OCI-LY7 (cell line): ENCODE results near the gene PPM1J. TPM values are rescaled to one million over a fixed set of nuclear protein-coding genes. Genes with fewer than 3 reads are reported as not detected.

ENCODE experiments used
- BruUV-seq: library from RNA; stranded (reverse); fragments of 400-500 nt; replicated peaks from 2 replicates; lab custom pipeline; 2021; lab: Mats Ljungman, UMichigan
- CTCF ChIA-PET: fragments of 300-600 bp; sonication (Branson Sonifier 250); formaldehyde crosslinking; loops from one replicate; lab custom pipeline; 2022; ENCODE audit warnings: antibody characterized with exemption; ENCODE audit not compliant: unreplicated experiment; lab: Charles Lee
- POLR2A ChIA-PET: fragments of 300-600 bp; sonication (Branson Sonifier 250); formaldehyde crosslinking; loops from one replicate; lab custom pipeline; 2022; ENCODE audit warnings: antibody characterized with exemption; lab: Charles Lee
- DNase-seq: peaks from one replicate; pipeline ENCODE4 v3.0.0-alpha.2; 2015; ENCODE audit warnings: low spot score
- H2AFZ ChIP-seq: fragments of 200-600 bp; sonication (generic), shearing (Covaris generic); 2 replicates; pipeline ENCODE4 v1.6.1; 2014; ENCODE audit warnings: mild to moderate bottlenecking, antibody characterized with exemption, low read length, moderate library complexity
- H3K27ac ChIP-seq: fragments of 200-600 bp; sonication (generic); 2 replicates; pipeline ENCODE4 v1.5.1; 2014; ENCODE audit warnings: mixed run types, low read depth, mild to moderate bottlenecking, moderate library complexity, low read length, inconsistent platforms; ENCODE audit not compliant: poor library complexity, severe bottlenecking
- H3K36me3 ChIP-seq: fragments of 200-600 bp; sonication (generic); 2 replicates; pipeline ENCODE4 v1.6.1; 2014; ENCODE audit warnings: mild to moderate bottlenecking, antibody characterized with exemption, low read length, moderate library complexity, mixed read lengths; ENCODE audit not compliant: insufficient read depth
- H3K4me1 ChIP-seq: fragments of 200-600 bp; sonication (generic); 2 replicates; pipeline ENCODE4 v1.5.1; 2014; ENCODE audit warnings: mild to moderate bottlenecking, low read length; ENCODE audit not compliant: insufficient read depth, poor library complexity, severe bottlenecking
- H3K4me2 ChIP-seq: fragments of 200-600 bp; sonication (generic); 2 replicates; pipeline ENCODE4 v1.6.1; 2014; ENCODE audit warnings: mild to moderate bottlenecking, low read length
- H3K4me3 ChIP-seq: fragments of 200-600 bp; sonication (generic); 2 replicates; pipeline ENCODE4 v1.5.1; 2014; ENCODE audit warnings: mild to moderate bottlenecking, low read depth, low read length; ENCODE audit not compliant: poor library complexity, severe bottlenecking
- H3K79me2 ChIP-seq: fragments of 200-600 bp; sonication (generic); 2 replicates; pipeline ENCODE4 v1.6.1; 2016; ENCODE audit warnings: low read depth, mild to moderate bottlenecking, low read length, moderate library complexity, mixed read lengths; ENCODE audit not compliant: insufficient read depth
- H3K9me2 ChIP-seq: fragments of 200-600 bp; sonication (generic); 2 replicates; pipeline ENCODE4 v1.6.1; 2016; ENCODE audit warnings: mild to moderate bottlenecking, low read length, mixed read lengths; ENCODE audit not compliant: insufficient read depth
- H3K9me3 ChIP-seq: fragments of 200-600 bp; sonication (generic); 2 replicates; pipeline ENCODE4 v1.6.1; 2014; ENCODE audit warnings: mild to moderate bottlenecking, mixed run types, low read length, mixed read lengths
- H4K20me1 ChIP-seq: fragments of 200-600 bp; sonication (generic); 2 replicates; pipeline ENCODE4 v1.6.1; 2014; ENCODE audit warnings: mild to moderate bottlenecking, antibody characterized with exemption, low read length, moderate library complexity, mixed read lengths; ENCODE audit not compliant: insufficient read depth
- CTCF ChIP-seq: fragments of 200-600 bp; sonication (generic); conservative IDR thresholded peaks from 2 replicates; pipeline ENCODE4 v1.5.1; 2014; ENCODE audit warnings: mild to moderate bottlenecking, antibody characterized with exemption, low read length, moderate library complexity, mixed read lengths
- EZH2phosphoT487 ChIP-seq: fragments of 200-600 bp; sonication (generic); IDR thresholded peaks from 2 replicates; pipeline ENCODE4 v1.6.1; 2018; ENCODE audit warnings: low read depth, borderline replicate concordance, mild to moderate bottlenecking, mixed run types, antibody characterized with exemption, low read length, moderate library complexity, mixed read lengths
- intact Hi-C: fragments of 100-400 bp; cut with micrococcal nuclease; formaldehyde crosslinking; loops from one replicate; pipeline ENCODE4 v1.10.0; 2022; ENCODE audit not compliant: unreplicated experiment
- total RNA-seq, 2 experiments: library from RNA; depleted of rRNA in 1 of 2; stranded (reverse); fragments of >200 nt in 1 of 2; shearing (Covaris generic) in 1 of 2; gene quantifications; 2 replicates each; pipeline ENCODE4 v1.2.3, GENCODE V29; 2014 to 2022

PPM1J gene
- total RNA-seq, 2 experiments from 2014 or later, result 1.5 to 4.2 TPM

- intact Hi-C loops, result loop anchor here (2.0 kb wide), 1 partner anchor 238 kb away; no protein-coding TSS in a partner anchor
- no peak for DNase-seq
- no TSS peak for BruUV-seq
- Histone ChIP-seq H3K4me2 (peak overlapping the region; percentile 76), H4K20me1 (no peaks in the 10 kb centered on the region), H3K27ac (peak overlapping the region; percentile 51), H3K4me3 (peak overlapping the region; percentile 61), H2AFZ (peak overlapping the region; percentile 51), H3K36me3 (no peaks in the 10 kb centered on the region), H3K9me2 (no peaks in the 10 kb centered on the region), H3K9me3 (no peaks in the 10 kb centered on the region), H3K4me1 (peaks cover 57% of the 10 kb centered on the region), H3K79me2 (no peaks in the 10 kb centered on the region)
- TF ChIP-seq CTCF (no peak), EZH2phosphoT487 (no peak)
- CTCF ChIA-PET, result interaction anchor here (0.5 to 1.5 kb wide), 3 partner anchors 10 to 32 kb away, joined by 5 read pairs; partner anchors contain the start of genes MOV10 and PPM1J
- POLR2A ChIA-PET, result interaction anchor here (0.6 to 1.6 kb wide), 6 partner anchors 10 to 323 kb away, joined by 3 to 9 read pairs (median 4); partner anchors contain the start of genes PPM1J and ST7L
Measured at GRCh38 chr1:112704391-112704933, 10.7 kb downstream of the PPM1J start.

- Histone ChIP-seq H3K9me3 (no peaks in the 10 kb centered on the region), H3K4me2 (no peak overlapping the region), H3K9me2 (no peaks in the 10 kb centered on the region), H3K79me2 (no peaks in the 10 kb centered on the region), H3K4me1 (peaks cover 64% of the 10 kb centered on the region), H3K36me3 (no peaks in the 10 kb centered on the region), H3K4me3 (no peak overlapping the region), H2AFZ (no peak overlapping the region), H4K20me1 (no peaks in the 10 kb centered on the region), H3K27ac (no peak overlapping the region)
- TF ChIP-seq CTCF (no peak), EZH2phosphoT487 (no peak)
- CTCF ChIA-PET, result interaction anchor here (1.5 kb wide), 1 partner anchor 31 kb away, joined by 5 read pairs; no protein-coding TSS in a partner anchor
- intact Hi-C loops, result loop anchor here (2.0 kb wide), 1 partner anchor 237 kb away; no protein-coding TSS in a partner anchor
- no peak for DNase-seq
- POLR2A ChIA-PET, result interaction anchor here (0.5 to 1.4 kb wide), 5 partner anchors 11 to 312 kb away, joined by 3 to 9 read pairs (median 5); partner anchors contain the start of genes PPM1J and ST7L
- no TSS peak for BruUV-seq
Measured at GRCh38 chr1:112703706-112704105, 11.4 kb downstream of the PPM1J start.
